ENCODE data around the gene SMAD4.

Gene SMAD4

GRCh38 chr18:51059969-51060368, 30.0 kb downstream of the SMAD4 start:
- no peak overlapping the region for H3K27ac ChIP-seq
- TF ChIP-seq, protein P1, sequence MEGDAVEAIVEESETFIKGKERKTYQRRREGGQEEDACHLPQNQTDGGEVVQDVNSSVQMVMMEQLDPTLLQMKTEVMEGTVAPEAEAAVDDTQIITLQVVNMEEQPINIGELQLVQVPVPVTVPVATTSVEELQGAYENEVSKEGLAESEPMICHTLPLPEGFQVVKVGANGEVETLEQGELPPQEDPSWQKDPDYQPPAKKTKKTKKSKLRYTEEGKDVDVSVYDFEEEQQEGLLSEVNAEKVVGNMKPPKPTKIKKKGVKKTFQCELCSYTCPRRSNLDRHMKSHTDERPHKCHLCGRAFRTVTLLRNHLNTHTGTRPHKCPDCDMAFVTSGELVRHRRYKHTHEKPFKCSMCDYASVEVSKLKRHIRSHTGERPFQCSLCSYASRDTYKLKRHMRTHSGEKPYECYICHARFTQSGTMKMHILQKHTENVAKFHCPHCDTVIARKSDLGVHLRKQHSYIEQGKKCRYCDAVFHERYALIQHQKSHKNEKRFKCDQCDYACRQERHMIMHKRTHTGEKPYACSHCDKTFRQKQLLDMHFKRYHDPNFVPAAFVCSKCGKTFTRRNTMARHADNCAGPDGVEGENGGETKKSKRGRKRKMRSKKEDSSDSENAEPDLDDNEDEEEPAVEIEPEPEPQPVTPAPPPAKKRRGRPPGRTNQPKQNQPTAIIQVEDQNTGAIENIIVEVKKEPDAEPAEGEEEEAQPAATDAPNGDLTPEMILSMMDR (conservative IDR thresholded peaks at IDR 0.05): no peak

DNA sequence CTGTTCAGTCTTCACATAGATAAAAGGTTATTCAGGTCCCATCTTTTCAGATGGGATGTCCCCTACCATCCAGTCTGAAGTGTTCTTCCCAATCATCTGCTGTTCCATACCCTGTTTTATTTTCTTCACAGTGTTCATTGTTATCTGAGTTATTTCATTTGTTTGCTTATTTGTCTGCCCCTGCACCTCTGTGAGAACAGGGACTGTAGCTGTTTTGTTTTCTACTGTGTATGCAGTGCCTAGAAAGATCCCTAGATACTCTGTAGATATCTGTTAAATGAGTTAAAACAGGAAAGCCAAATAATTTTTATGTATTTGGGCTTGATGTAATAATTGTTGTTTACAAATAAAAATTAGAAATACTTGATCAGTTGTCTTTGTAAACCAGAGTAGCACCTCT, 34.2 kb downstream of the SMAD4 start:
- H3K27ac ChIP-seq: no peak overlapping the region
- TF ChIP-seq, protein P1 (conservative IDR thresholded peaks at IDR 0.05): no peak

DNA sequence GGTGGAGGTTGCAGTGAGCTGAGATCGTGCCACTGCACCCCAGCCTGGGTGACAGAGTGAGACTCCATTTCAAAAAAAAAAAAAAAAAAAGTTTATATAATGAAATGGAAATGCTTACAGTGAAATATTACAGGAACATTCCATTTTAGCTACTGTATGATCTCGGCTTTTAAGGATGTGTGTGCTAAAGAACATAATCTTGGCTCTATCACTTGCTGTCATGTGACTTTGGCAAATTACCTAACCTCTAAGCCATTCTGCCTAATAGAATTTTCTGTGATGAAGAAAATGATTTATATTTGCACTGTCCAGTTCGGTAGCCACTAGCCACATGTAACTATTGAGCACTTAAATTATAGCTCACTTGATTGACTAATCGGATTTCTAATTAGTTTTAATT, 36.3 kb downstream of the SMAD4 start:
- TF ChIP-seq, protein P1 (conservative IDR thresholded peaks at IDR 0.05): no peak
- no peak overlapping the region for H3K27ac ChIP-seq

- no peak overlapping the region for H3K27ac ChIP-seq
- TF ChIP-seq, protein P1 (conservative IDR thresholded peaks at IDR 0.05): no peak
Measured at GRCh38 chr18:51068105-51068504, 38.1 kb downstream of the SMAD4 start.

GRCh38 chr18:51069885-51070284, 39.9 kb downstream of the SMAD4 start:
- H3K27ac ChIP-seq: no peak overlapping the region
- TF ChIP-seq, protein P1 (conservative IDR thresholded peaks at IDR 0.05): no peak

GRCh38 chr18:51070545-51070944, 40.5 kb downstream of the SMAD4 start:
- TF ChIP-seq, protein P1 (conservative IDR thresholded peaks at IDR 0.05): no peak
- H3K27ac ChIP-seq: no peak overlapping the region

DNA sequence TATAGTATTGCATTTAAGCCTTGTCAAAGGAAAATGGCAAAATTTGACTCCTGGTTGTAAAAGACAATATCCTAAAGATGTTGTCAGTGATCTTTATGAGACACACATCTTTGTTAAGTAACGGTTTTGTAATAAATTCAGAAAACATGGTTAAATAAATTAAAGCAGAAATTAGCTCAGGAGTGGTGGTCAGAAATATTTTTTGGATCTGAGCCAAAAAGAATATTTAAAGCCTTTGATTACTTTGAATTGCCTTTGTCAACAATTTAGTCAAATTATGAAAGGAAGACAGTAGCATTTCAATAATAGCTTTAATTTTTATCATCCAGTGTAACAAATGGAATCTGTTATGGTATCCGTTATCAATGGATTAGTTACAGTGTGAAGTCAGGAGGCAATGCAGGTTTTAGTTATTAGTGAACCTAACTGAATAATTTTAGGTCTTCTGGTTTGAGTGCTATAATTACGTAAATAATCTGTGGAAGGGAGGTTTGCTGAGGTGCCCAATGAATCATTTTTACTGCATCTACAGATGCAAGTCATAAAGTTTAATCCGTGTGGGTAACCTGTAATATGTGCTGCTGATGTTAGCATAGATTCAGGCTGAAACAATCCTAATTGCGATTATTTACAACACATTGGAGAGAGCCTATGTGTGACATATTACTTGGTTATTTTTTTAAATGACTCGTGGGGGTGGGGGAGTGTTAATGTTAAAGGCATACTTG, 42.7 kb downstream of the SMAD4 start:
- TF ChIP-seq, protein P1 (conservative IDR thresholded peaks at IDR 0.05): no peak
- H3K27ac ChIP-seq: no peak overlapping the region

Measured in VCaP (cell line).